Endothelial cell of umbilical vein (primary cell): ENCODE data around the gene ACER2.
"Not testable (repeated sequence)": the region's sequence is repeated elsewhere in the genome, so short reads cannot be mapped to it uniquely, and the experiment has no call there.

Source experiments
- CTCF ChIP-seq, 2 donors: IDR thresholded peaks; 1 replicate in 1 of 2; 2 replicates in 1 of 2; pipeline ENCODE4 v1.5.1; 2011; ENCODE audit warnings: low read length in 2 of 2, mild to moderate bottlenecking in 2 of 2, moderate library complexity in 2 of 2, control low read depth in 1 of 2, inconsistent platforms in 1 of 2, low read depth in 1 of 2; ENCODE audit not compliant: insufficient read depth in 1 of 2; ENCODE audit errors: extremely low read depth in 1 of 2
- EZH2 ChIP-seq: IDR thresholded peaks from 2 replicates; pipeline ENCODE4 v1.6.1; 2012; ENCODE audit warnings: borderline replicate concordance, low read depth, mild to moderate bottlenecking, moderate library complexity, low read length, inconsistent platforms; ENCODE audit not compliant: severe bottlenecking
- GATA2 ChIP-seq: IDR thresholded peaks from 2 replicates; pipeline ENCODE4 v1.7.0; 2011; ENCODE audit warnings: low read depth, mild to moderate bottlenecking, moderate library complexity, mixed read lengths, low read length; ENCODE audit not compliant: insufficient read length, insufficient read depth
- JUN ChIP-seq: IDR thresholded peaks from 2 replicates; pipeline ENCODE4 v1.6.1; 2011; ENCODE audit warnings: borderline replicate concordance, low read depth; ENCODE audit not compliant: insufficient read length, insufficient read depth
- MAX ChIP-seq: IDR thresholded peaks from 2 replicates; pipeline ENCODE4 v1.6.1; 2011; ENCODE audit not compliant: insufficient read depth, insufficient read length
- MYC ChIP-seq: IDR thresholded peaks from one replicate; pipeline ENCODE4 v1.6.1; 2011; ENCODE audit warnings: mild to moderate bottlenecking, low read depth, low read length
- POLR2A ChIP-seq: IDR thresholded peaks from 2 replicates; pipeline ENCODE4 v1.6.1; 2012; ENCODE audit warnings: low read depth, mild to moderate bottlenecking, control low read depth, low read length
- POLR2AphosphoS5 ChIP-seq: IDR thresholded peaks from 2 replicates; pipeline ENCODE4 v1.6.1; 2012; ENCODE audit warnings: low read depth, mild to moderate bottlenecking, control low read depth, low read length, moderate library complexity; ENCODE audit not compliant: insufficient read depth

- TF ChIP-seq CTCF (IDR thresholded peaks at IDR 0.05; ENCODE audit: extremely low read depth in 1 of 2, insufficient read depth in 1 of 2, low read depth in 1 of 2, low read length in 2 of 2); JUN; POLR2A; GATA2; EZH2; MAX; POLR2AphosphoS5; MYC: not testable (repeated sequence)
These were observed 4.6 kb downstream of the ACER2 start for GRCh38 chr9:19413456-19413855.
